CD4-positive, CD25-positive, alpha-beta regulatory T cell (primary cell): Measurements from ENCODE around the gene AZU1. TPM values are rescaled to one million over a fixed set of nuclear protein-coding genes. Genes with fewer than 3 reads are reported as not detected.
"Not testable (repeated sequence)": the region's sequence is repeated elsewhere in the genome, so short reads cannot be mapped to it uniquely, and the experiment has no call there.

Experiments used
- ATAC-seq, 2 donors: fragments of 150-1000 bp; cut with Tn5 transposase; one replicate each; pipeline ENCODE4 v1.10.0; 2021; ENCODE audit warnings: low read depth in 2 of 2, moderate number of reproducible peaks in 2 of 2, moderate library complexity in 1 of 2
- DNase-seq, 3 donors: peaks; one replicate each; pipeline versions ENCODE4 v3.0.0 to v3.0.0-alpha.2; 2012 to 2022; ENCODE audit warnings: mixed read lengths in 1 of 3
- H3K27ac ChIP-seq: one replicate; pipeline ENCODE4 v1.7.0; 2013; ENCODE audit warnings: mild to moderate bottlenecking, low read length; ENCODE audit not compliant: insufficient read depth, poor library complexity, severe bottlenecking
- H3K27me3 ChIP-seq: one replicate; pipeline ENCODE4 v1.7.0; 2013; ENCODE audit warnings: low read length; ENCODE audit not compliant: control insufficient read depth, insufficient read depth
- H3K36me3 ChIP-seq: one replicate; pipeline ENCODE4 v1.7.0; 2013; ENCODE audit warnings: mild to moderate bottlenecking, low read length, moderate library complexity; ENCODE audit not compliant: control insufficient read depth, insufficient read depth
- H3K4me1 ChIP-seq: 2 replicates; pipeline ENCODE4 v1.7.0; 2013; ENCODE audit warnings: mild to moderate bottlenecking, low read length; ENCODE audit not compliant: insufficient read depth, control insufficient read depth, poor library complexity, severe bottlenecking
- H3K4me3 ChIP-seq: one replicate; pipeline ENCODE4 v1.7.0; 2013; ENCODE audit warnings: low read depth, mild to moderate bottlenecking, low read length, moderate library complexity
- H3K9me3 ChIP-seq, 2 experiments: 1 replicate in 1 of 2; 2 replicates in 1 of 2; pipeline ENCODE4 v1.7.0; 2013; ENCODE audit warnings: low read length in 2 of 2, mild to moderate bottlenecking in 1 of 2, moderate library complexity in 1 of 2; ENCODE audit not compliant: control insufficient read depth in 2 of 2
- H3K27ac Mint-ChIP-seq, 3 donors: one replicate each; pipeline ENCODE4 v1.8.0; 2020 to 2022; ENCODE audit warnings: mild to moderate bottlenecking in 3 of 3, mixed read lengths in 3 of 3, moderate library complexity in 2 of 3
- H3K27me3 Mint-ChIP-seq: one replicate; pipeline ENCODE4 v1.8.0; 2022; ENCODE audit warnings: mild to moderate bottlenecking, mixed read lengths
- H3K36me3 Mint-ChIP-seq: one replicate; pipeline ENCODE4 v1.8.0; 2020; ENCODE audit warnings: mixed read lengths
- H3K4me1 Mint-ChIP-seq, 4 donors: one replicate each; pipeline ENCODE4 v1.8.0; 2020 to 2022; ENCODE audit warnings: mixed read lengths in 4 of 4, mild to moderate bottlenecking in 1 of 4
- H3K4me3 Mint-ChIP-seq, 4 donors: one replicate each; pipeline ENCODE4 v1.8.0; 2020 to 2022; ENCODE audit warnings: mild to moderate bottlenecking in 4 of 4, mixed read lengths in 4 of 4, moderate library complexity in 3 of 4
- H3K9me3 Mint-ChIP-seq, 7 donors: one replicate each; pipeline ENCODE4 v1.8.0; 2020 to 2022; ENCODE audit warnings: mixed read lengths in 7 of 7, mild to moderate bottlenecking in 3 of 7, moderate library complexity in 2 of 7
- polyA plus RNA-seq, 4 donors: library from polyadenylated mRNA; unstranded; fragments of 300-500 nt; fragmentation: Illumina TruSeq; gene quantifications; one replicate each; pipeline ENCODE4 v1.2.3, GENCODE V29; 2021
- total RNA-seq: library from RNA; stranded (reverse); gene quantifications from one replicate; pipeline ENCODE4 v1.2.3, GENCODE V29; 2022

The AZU1 gene
- total and polyA plus RNA-seq, 5 donors from 2014 or later = 0.59 TPM; not detected in 4

DNA sequence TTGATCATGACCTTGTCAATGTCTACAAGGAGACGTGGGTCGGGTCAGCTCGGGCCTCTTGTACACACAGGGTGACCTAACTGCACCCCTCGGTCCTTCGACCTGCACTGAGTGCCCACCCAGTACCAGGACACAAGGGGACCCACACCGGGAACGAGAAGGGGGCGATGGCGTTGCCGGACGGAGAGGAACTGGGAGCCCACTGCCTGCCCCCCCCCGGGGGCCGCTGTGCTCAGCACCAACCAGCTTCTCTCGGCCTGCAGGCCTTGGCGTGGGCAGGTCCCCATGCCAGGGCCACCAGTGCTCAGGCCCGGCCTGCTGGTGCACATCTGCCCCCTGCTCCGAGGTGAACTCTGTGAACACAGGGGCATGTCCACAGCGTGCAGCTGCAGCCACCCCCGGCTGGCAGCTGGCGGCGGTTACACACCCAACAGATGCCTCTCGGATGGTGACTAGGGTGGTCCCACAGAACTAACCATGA, 46.0 kb downstream of the AZU1 start:
- Histone ChIP-seq H3K4me1 (peaks cover 14% of the 10 kb centered on the region), H3K27ac (peak overlapping the region; percentile 33), H3K36me3 (peaks cover 25% of the 10 kb centered on the region), H3K4me3 (no peak overlapping the region), H3K9me3 (no peaks in the 10 kb centered on the region), H3K27me3 (no peaks in the 10 kb centered on the region)
- H3K36me3 Mint-ChIP-seq = peaks cover 11% of the 10 kb centered on the region
- no peak for DNase-seq
- H3K4me1 Mint-ChIP-seq = peaks cover 0 to 21% (median 6%) of the 10 kb centered on the region in 4 donors
- H3K9me3 Mint-ChIP-seq = peaks cover 0 to 3% (median 0%) of the 10 kb centered on the region in 7 donors
- H3K4me3 Mint-ChIP-seq = peak overlapping the region in 1 of 4 donors; percentile 13
- no peak overlapping the region for H3K27ac Mint-ChIP-seq
- ATAC-seq = no peak
- H3K27me3 Mint-ChIP-seq = peaks cover 5% of the 10 kb centered on the region

DNA sequence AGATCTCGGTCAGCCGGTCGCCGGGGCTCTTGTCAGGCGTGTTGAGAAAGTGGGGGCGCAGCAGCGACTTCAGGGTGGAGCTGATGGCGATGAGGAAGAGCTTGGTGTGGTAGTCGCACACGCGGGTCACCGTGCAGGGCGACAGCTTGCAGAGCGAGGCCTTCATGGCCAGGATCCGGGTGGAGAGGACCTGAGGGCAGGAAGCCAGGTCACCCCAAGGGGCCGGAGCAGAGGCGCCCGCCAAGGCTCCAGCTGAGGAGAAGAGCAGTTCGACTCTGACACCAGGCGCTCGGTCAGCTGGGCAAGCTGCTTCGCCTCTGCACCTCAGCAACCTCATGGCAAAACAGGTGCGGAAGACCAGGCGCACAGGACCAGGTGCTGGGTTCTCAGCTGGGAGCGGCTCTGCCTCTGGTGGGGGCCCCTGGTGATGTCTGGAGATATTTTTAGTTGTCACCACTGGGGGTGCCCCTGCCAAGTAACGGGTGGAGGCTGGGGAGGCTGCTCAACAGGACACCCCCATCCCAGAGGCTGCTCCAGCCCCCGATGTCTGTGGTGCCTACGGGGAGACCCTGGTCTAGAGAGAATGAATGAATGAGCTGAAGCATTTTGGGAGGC, 47.7 kb downstream of the AZU1 start:
- Histone ChIP-seq H3K4me3 (no peak overlapping the region), H3K36me3 (peaks cover 16% of the 10 kb centered on the region), H3K4me1 (peaks cover 14% of the 10 kb centered on the region), H3K9me3 (no peaks in the 10 kb centered on the region), H3K27me3 (no peaks in the 10 kb centered on the region), H3K27ac (no peak overlapping the region)
- no peak for ATAC-seq
- Mint-ChIP-seq H3K36me3 (peaks cover 5% of the 10 kb centered on the region), H3K4me3 (no peak overlapping the region), H3K27me3 (peaks cover 5% of the 10 kb centered on the region), H3K4me1 (peaks cover 0 to 19% (median 3%) of the 10 kb centered on the region in 4 donors), H3K27ac (peak overlapping the region in 1 of 3 donors; percentile 38), H3K9me3 (peaks cover 0 to 3% (median 0%) of the 10 kb centered on the region in 7 donors)
- no peak for DNase-seq

DNA sequence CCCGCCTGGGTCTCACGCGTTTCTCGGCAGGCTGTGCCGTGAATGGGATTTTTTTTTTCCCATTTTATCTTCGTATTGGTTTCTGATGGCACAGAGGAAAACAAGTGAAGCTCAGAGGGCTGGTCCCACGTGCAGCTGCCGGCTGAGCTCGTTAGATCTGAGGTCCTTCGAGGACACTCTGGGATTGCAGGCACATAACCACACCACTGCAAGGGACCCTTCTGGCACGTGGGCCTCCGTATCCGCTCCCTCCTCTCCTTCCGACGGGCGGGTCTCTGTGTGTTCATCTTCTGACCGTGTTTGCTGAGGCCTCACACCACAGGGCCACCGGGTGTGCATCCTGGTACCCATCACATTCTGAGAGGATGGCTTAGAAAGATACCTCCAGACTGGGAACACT, 48.5 kb downstream of the AZU1 start:
- ATAC-seq (no peak), DNase-seq (no peak)
- Histone ChIP-seq H3K9me3 (no peaks in the 10 kb centered on the region), H3K36me3 (peaks cover 18% of the 10 kb centered on the region), H3K4me3 (no peak overlapping the region), H3K27ac (no peak overlapping the region), H3K4me1 (peaks cover 14% of the 10 kb centered on the region), H3K27me3 (no peaks in the 10 kb centered on the region)
- peaks cover 0 to 3% (median 0%) of the 10 kb centered on the region in 7 donors for H3K9me3 Mint-ChIP-seq
- peaks cover 4% of the 10 kb centered on the region for H3K36me3 Mint-ChIP-seq
- peaks cover 5% of the 10 kb centered on the region for H3K27me3 Mint-ChIP-seq
- H3K4me3 Mint-ChIP-seq = no peak overlapping the region
- peak overlapping the region in 1 of 3 donors; percentile 54 for H3K27ac Mint-ChIP-seq
- H3K4me1 Mint-ChIP-seq = peaks cover 0 to 17% (median 3%) of the 10 kb centered on the region in 4 donors

DNA sequence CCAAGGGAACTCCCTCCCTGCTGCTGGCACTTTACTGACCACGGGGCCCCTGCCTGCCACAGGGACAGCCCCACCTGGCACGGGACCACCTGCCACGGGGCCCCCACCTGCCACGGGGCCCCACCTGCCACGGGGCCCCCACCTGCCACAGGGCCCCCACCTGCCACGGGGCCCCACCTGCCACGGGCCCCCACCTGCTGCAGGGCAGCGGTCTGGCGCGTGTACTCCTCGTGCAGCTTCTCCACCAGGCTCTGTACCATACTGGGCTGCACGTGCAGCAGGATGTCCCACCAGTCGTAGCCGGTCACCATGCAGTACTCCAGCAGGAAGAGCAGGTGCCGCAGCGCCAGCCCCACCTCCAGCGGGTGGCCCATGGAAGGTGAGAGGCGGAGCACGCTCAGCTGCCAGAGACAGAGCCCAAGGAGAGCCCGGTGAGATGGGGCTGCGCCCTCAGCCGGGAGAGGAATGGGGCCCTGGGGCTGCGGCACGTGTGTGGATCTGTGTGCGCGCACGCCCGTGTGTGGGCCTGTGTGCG, 49.2 kb downstream of the AZU1 start:
- Histone ChIP-seq H3K4me3 (no peak overlapping the region), H3K9me3 (no peaks in the 10 kb centered on the region), H3K27me3 (no peaks in the 10 kb centered on the region), H3K27ac (no peak overlapping the region), H3K36me3 (peaks cover 25% of the 10 kb centered on the region), H3K4me1 (peaks cover 13% of the 10 kb centered on the region)
- Mint-ChIP-seq H3K4me1 (peaks cover 0 to 14% (median 3%) of the 10 kb centered on the region in 4 donors), H3K27ac (peak overlapping the region in 1 of 3 donors; percentile 89), H3K9me3 (peaks cover 0 to 3% (median 0%) of the 10 kb centered on the region in 7 donors), H3K27me3 (peaks cover 5% of the 10 kb centered on the region), H3K36me3 (peaks cover 4% of the 10 kb centered on the region), H3K4me3 (no peak overlapping the region)
- DNase-seq (no peak), ATAC-seq (no peak)

GRCh38 chr19:877992-878660, 50.5 kb downstream of the AZU1 start:
- H3K27ac ChIP-seq, H3K4me1 ChIP-seq, H3K4me1 Mint-ChIP-seq, H3K27me3 Mint-ChIP-seq, H3K9me3 Mint-ChIP-seq, H3K36me3 Mint-ChIP-seq, H3K4me3 ChIP-seq, DNase-seq, H3K9me3 ChIP-seq, ATAC-seq, H3K27me3 ChIP-seq, H3K4me3 Mint-ChIP-seq: not testable (repeated sequence)
- H3K36me3 ChIP-seq = peaks cover 35% of the 10 kb centered on the region
- peak overlapping the region in 1 of 3 donors; percentile 26 for H3K27ac Mint-ChIP-seq

- not testable (repeated sequence) for H3K4me1 ChIP-seq, ATAC-seq, H3K9me3 ChIP-seq, DNase-seq, H3K27ac ChIP-seq, H3K4me3 ChIP-seq, H3K4me3 Mint-ChIP-seq, H3K27me3 ChIP-seq, H3K36me3 Mint-ChIP-seq, H3K9me3 Mint-ChIP-seq, H3K27me3 Mint-ChIP-seq, H3K4me1 Mint-ChIP-seq
- H3K27ac Mint-ChIP-seq = peak overlapping the region in 2 of 3 donors; percentile 1 to 86
- H3K36me3 ChIP-seq = peaks cover 39% of the 10 kb centered on the region
Measured at GRCh38 chr19:878751-879561, 51.3 kb downstream of the AZU1 start.

DNA sequence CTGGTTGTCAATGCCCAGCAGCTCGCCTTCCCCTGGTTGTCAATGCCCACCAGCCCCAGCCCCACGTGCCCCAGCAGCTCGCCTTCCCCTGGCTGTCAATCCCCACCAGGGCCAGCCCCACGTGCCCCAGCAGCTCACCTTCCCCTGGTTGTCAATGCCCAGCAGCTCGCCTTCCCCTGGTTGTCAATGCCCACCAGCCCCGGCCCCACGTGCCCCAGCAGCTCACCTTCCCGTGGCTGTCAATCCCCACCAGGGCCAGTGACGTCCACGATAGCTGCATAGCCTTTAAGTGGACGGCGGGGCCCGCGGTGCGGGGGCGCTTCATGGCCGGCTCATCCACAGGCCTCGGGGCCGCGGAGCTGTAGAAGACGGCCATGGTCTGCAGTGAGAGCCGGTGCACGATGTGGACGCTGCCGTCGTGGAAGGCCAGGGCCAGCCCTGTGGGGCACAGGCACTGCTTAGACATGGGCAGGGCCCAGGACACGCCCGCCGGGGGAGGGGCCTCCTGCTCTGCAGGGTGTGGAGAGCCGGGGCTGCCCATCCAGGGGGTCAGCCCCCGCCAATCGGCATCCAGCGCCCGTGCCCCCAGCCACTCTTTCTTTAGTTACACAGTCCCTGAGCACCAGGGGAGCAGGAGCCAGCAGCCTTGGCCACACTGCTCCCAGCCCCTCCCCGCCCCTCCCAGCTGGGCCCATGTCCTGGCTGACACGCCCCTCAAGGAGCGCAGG, 52.2 kb downstream of the AZU1 start:
- peaks cover 4% of the 10 kb centered on the region for H3K36me3 Mint-ChIP-seq
- H3K27me3 Mint-ChIP-seq = no peaks in the 10 kb centered on the region
- DNase-seq (no peak), ATAC-seq (no peak)
- Histone ChIP-seq H3K9me3 (no peaks in the 10 kb centered on the region), H3K27me3 (no peaks in the 10 kb centered on the region), H3K4me3 (no peak overlapping the region), H3K4me1 (no peaks in the 10 kb centered on the region), H3K36me3 (peaks cover 42% of the 10 kb centered on the region), H3K27ac (no peak overlapping the region)
- peak overlapping the region in 1 of 3 donors; percentile 86 for H3K27ac Mint-ChIP-seq
- no peak overlapping the region for H3K4me3 Mint-ChIP-seq
- no peaks in the 10 kb centered on the region for H3K9me3 Mint-ChIP-seq
- H3K4me1 Mint-ChIP-seq = peaks cover 0 to 3% (median 0%) of the 10 kb centered on the region in 4 donors
